H1 (cell line): ENCODE measurements around the gene KIAA1614. TPM values are rescaled to one million over a fixed set of nuclear protein-coding genes. Genes with fewer than 3 reads are reported as not detected.

Experiments used
- ATF2 ChIP-seq: IDR thresholded peaks from 2 replicates; pipeline ENCODE4 v1.6.1; 2012; ENCODE audit warnings: low read length, inconsistent platforms
- JUND ChIP-seq: IDR thresholded peaks from 2 replicates; pipeline ENCODE4 v1.6.1; 2011; ENCODE audit warnings: mild to moderate bottlenecking, improper control_type of control experiment, low read length
- SIRT6 ChIP-seq: IDR thresholded peaks from one replicate; pipeline ENCODE4 v1.7.1; 2012; ENCODE audit warnings: low read length, inconsistent platforms
- TAF7 ChIP-seq: optimal IDR thresholded peaks from 2 replicates; pipeline ENCODE3; 2011; ENCODE audit warnings: low read depth, mild to moderate bottlenecking, inconsistent platforms, low read length, moderate library complexity, borderline replicate concordance
- TBP ChIP-seq: IDR thresholded peaks from 2 replicates; pipeline ENCODE4 v1.6.1; 2011; ENCODE audit warnings: low read depth, low read length, improper control_type of control experiment
- polyA plus RNA-seq, 7 experiments: library from polyadenylated mRNA; depleted of rRNA in 3 of 7; stranded (reverse) in 5 of 7; unstranded in 2 of 7; fragments of >200 nt in 5 of 7; fragments of 200-250 nt in 2 of 7; gene quantifications; 1 replicate in 5 of 7; 2 replicates in 1 of 7; 4 replicates in 1 of 7; pipeline versions ENCODE4 v1.2.1 to v1.2.3, GENCODE V29; 2011 to 2013; ENCODE audit warnings: missing spikeins in 2 of 7, mixed read lengths in 2 of 7
- total RNA-seq: library from RNA; stranded (reverse); fragmentation: NEBNext Ultra II Directional; extraction: Animal tissue kit (Norgen Biotek cat#: 25700); gene quantifications from 2 replicates; pipeline ENCODE4 v1.2.1, GENCODE V29; 2021

The KIAA1614 gene
- total and polyA plus RNA-seq, 2 of the 8 experiments (the other 6 are each of a cell fraction or from before 2014, with no cell fraction given) = 1.3 to 3.1 TPM

- TF ChIP-seq ATF2 = no peak
- TF ChIP-seq TBP = no peak
- no peak for TF ChIP-seq SIRT6
- TF ChIP-seq JUND = no peak
- no peak for TF ChIP-seq TAF7
Observed at GRCh38 chr1:180954801-180955165, 42.1 kb downstream of the KIAA1614 start (continued).
